Activated T-helper 1 cell treated with Interleukin-2 at 50 U/mL for 16 hours (primary cell): ENCODE measurements around the gene TNFRSF21.
"Not testable (repeated sequence)": the region's sequence is repeated elsewhere in the genome, so short reads cannot be mapped to it uniquely, and the experiment has no call there.

Experiments used
- DNase-seq: peaks from one replicate; pipeline ENCODE4 v3.0.0-alpha.2; 2020; ENCODE audit warnings: low read depth

The TNFRSF21 gene

GRCh38 chr6:47323321-47323720 lies 13.6 kb upstream of the TNFRSF21 start:
- no peak for DNase-seq

- DNase-seq = no peak
These were observed 11.9 kb upstream of the TNFRSF21 start for GRCh38 chr6:47321577-47321976.

GRCh38 chr6:47319867-47320266 lies 10.2 kb upstream of the TNFRSF21 start:
- DNase-seq = no peak

GRCh38 chr6:47319382-47319781 lies 9.7 kb upstream of the TNFRSF21 start:
- DNase-seq = no peak

- no peak for DNase-seq
These were observed 8.7 kb upstream of the TNFRSF21 start for GRCh38 chr6:47318236-47318989.

GRCh38 chr6:47315181-47315580 lies 5.5 kb upstream of the TNFRSF21 start:
- DNase-seq = not testable (repeated sequence)

GRCh38 chr6:47310131-47310480 lies 401 bp upstream of the TNFRSF21 start:
- DNase-seq = no peak

GRCh38 chr6:47308552-47309290 lies 984 bp downstream of the TNFRSF21 start:
- no peak for DNase-seq

- DNase-seq = no peak
These were observed 1.5 kb downstream of the TNFRSF21 start for GRCh38 chr6:47308198-47308517.

GRCh38 chr6:47307362-47308197 lies 2.1 kb downstream of the TNFRSF21 start:
- DNase-seq = no peak

GRCh38 chr6:47306887-47307286 lies 2.8 kb downstream of the TNFRSF21 start:
- DNase-seq = no peak

GRCh38 chr6:47303861-47304260 lies 5.8 kb downstream of the TNFRSF21 start:
- no peak for DNase-seq

- DNase-seq = no peak
These were observed 6.4 kb downstream of the TNFRSF21 start for GRCh38 chr6:47303342-47303741.

GRCh38 chr6:47302043-47302442 lies 7.7 kb downstream of the TNFRSF21 start:
- no peak for DNase-seq

- no peak for DNase-seq
These were observed 8.3 kb downstream of the TNFRSF21 start for GRCh38 chr6:47301441-47301840.

- DNase-seq = no peak
These were observed 9.3 kb downstream of the TNFRSF21 start for GRCh38 chr6:47300417-47300816.

- no peak for DNase-seq
These were observed 9.7 kb downstream of the TNFRSF21 start for GRCh38 chr6:47299965-47300364.

- DNase-seq = no peak
These were observed 11.2 kb downstream of the TNFRSF21 start for GRCh38 chr6:47298475-47298874.

GRCh38 chr6:47294990-47295389 lies 14.7 kb downstream of the TNFRSF21 start:
- DNase-seq = no peak

- no peak for DNase-seq
These were observed 16.8 kb downstream of the TNFRSF21 start for GRCh38 chr6:47292944-47293343.

GRCh38 chr6:47292027-47292426 lies 17.7 kb downstream of the TNFRSF21 start:
- no peak for DNase-seq

- DNase-seq = no peak
These were observed 19.4 kb downstream of the TNFRSF21 start for GRCh38 chr6:47290124-47290834.
